Activated T-cell treated with anti-CD3 and anti-CD28 coated beads for 4 hours (primary cell): ENCODE measurements around the gene TPD52L1.
"Not testable (repeated sequence)": the region's sequence is repeated elsewhere in the genome, so short reads cannot be mapped to it uniquely, and the experiment has no call there.

Experiments
- DNase-seq: peaks from one replicate; pipeline ENCODE4 v3.0.0-alpha.2; 2020

Gene TPD52L1

DNA sequence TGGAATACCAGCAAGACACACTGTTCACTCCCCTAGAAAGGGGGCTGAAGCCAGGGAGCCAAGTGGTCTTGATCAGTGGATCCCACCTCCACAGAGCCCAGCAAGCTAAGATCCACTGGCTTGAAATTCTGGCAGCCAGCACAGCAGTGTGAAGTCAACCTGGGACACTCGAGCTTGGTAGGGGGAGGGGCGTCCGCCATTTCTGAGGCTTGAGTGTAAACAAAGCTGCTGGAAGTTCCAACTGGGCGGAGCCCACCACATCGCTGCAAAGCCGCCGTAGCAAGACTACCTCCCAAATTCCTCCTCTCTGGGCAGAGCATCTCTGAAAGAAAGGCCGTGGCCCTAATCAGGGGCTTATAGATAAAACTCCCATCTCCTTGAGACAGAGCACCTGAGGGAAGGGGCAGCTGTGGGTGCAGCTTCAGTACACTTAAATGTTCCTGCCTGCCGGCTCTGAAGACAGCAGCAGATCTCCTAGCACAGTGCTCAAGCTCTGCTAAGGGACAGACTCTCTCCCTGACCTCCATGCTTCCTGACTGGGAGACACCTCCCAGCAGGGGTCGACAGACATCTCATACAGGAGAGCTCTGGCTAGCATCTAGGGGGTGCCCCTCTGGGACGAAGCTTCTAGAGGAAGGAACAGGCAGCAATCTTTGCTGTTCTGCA lies 126.9 kb downstream of the TPD52L1 start:
- not testable (repeated sequence) for DNase-seq

GRCh38 chr6:125282470-125282869 lies 128.9 kb downstream of the TPD52L1 start:
- DNase-seq: not testable (repeated sequence)

GRCh38 chr6:125285353-125285752 lies 131.8 kb downstream of the TPD52L1 start:
- no peak for DNase-seq

GRCh38 chr6:125285936-125286335 lies 132.4 kb downstream of the TPD52L1 start:
- DNase-seq: no peak

- no peak for DNase-seq
Observed at GRCh38 chr6:125287718-125288117, 134.1 kb downstream of the TPD52L1 start.

DNA sequence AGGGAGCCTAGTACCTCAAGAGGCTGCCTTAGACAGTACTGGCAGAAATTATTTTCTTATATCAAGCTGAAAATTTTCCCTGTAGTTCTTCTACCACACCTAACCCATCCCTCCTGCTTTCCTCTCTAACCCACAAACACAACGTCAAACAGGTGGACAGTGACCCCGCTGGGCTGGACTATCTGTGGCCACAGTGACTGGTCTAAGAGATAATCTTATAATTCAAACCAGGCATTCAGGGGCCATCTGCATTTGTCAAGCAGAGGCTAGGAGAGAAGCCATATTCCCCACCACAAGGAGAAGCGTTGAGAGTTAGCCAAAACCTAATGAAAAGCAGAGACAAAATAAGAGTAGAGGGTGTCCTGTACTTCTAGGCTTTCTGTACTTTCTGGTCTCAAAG lies 140.0 kb downstream of the TPD52L1 start:
- no peak for DNase-seq

DNA sequence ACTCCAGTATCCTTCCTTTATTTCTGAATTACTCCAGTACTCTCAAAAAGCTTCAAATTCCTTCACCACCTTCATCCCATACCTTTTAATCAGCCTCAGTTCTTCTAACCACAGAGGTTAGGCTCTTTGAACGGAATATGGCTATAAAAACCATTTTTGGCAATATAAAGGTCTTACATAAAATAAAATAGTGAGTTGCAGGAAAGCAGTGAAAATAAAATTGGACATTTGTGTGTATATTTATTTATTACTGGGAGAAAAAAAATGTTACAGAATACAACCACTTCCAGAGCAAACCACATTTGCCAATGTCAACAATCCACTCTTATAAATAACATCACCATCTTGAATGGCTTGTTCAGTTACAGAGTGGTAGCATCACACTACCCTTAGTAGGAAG lies 140.5 kb downstream of the TPD52L1 start:
- no peak for DNase-seq

- no peak for DNase-seq
Observed at GRCh38 chr6:125294925-125295324, 141.4 kb downstream of the TPD52L1 start.

DNA sequence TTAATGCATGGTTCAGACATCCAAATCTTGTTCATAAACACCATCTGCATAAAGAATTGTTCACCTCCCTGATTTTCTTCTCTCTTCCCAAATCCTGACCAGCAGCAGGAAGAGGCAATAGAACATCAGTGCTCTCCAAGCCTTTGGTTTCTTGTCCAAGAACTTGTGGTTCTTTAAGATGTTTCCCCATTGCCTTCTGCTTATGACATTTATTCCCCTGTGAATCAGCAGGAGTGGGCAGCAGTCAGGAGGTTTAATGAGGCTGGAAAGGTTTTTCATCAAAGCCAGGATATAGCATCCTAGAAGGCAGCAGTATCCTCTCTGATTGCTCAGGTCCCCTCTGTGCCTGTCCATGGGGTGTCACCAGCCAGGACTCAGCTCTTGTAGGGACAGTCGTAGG lies 142.9 kb downstream of the TPD52L1 start:
- DNase-seq: no peak

- no peak for DNase-seq
Observed at GRCh38 chr6:125299257-125299656, 145.7 kb downstream of the TPD52L1 start.

- DNase-seq: no peak
Observed at GRCh38 chr6:125300992-125301434, 147.4 kb downstream of the TPD52L1 start.

GRCh38 chr6:125301435-125302391 lies 148.1 kb downstream of the TPD52L1 start, which contains the start of gene HDDC2:
TSS of gene HDDC2 (minus strand) at chr6:125301967. CDS start at chr6:125301932, 35 bp downstream.
- peak; percentile 38 for DNase-seq

GRCh38 chr6:125302840-125303511 lies 149.4 kb downstream of the TPD52L1 start:
- DNase-seq: no peak

DNA sequence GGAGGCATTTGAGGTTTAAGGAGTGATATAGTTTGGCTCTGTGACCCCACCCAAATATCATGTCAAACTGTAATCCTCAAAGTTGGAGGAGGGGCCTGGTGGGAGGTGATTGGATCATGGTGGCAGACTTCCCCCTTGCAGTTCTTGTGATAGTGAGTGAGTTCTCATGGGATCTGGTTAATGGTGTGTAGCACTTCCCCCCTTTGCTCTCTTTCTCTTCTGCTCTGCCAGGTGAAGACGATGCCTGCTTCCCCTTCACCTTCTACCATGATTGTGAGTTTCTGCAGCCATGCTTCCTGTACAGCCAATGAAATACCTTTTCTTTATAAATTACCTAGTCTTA lies 149.9 kb downstream of the TPD52L1 start:
- no peak for DNase-seq

GRCh38 chr6:125304970-125305660 lies 151.5 kb downstream of the TPD52L1 start:
- no peak for DNase-seq

GRCh38 chr6:125306756-125307149 lies 153.2 kb downstream of the TPD52L1 start:
- DNase-seq: no peak

- no peak for DNase-seq
Observed at GRCh38 chr6:125307150-125307838, 153.7 kb downstream of the TPD52L1 start.

- no peak for DNase-seq
Observed at GRCh38 chr6:125307964-125308615, 154.5 kb downstream of the TPD52L1 start.

DNA sequence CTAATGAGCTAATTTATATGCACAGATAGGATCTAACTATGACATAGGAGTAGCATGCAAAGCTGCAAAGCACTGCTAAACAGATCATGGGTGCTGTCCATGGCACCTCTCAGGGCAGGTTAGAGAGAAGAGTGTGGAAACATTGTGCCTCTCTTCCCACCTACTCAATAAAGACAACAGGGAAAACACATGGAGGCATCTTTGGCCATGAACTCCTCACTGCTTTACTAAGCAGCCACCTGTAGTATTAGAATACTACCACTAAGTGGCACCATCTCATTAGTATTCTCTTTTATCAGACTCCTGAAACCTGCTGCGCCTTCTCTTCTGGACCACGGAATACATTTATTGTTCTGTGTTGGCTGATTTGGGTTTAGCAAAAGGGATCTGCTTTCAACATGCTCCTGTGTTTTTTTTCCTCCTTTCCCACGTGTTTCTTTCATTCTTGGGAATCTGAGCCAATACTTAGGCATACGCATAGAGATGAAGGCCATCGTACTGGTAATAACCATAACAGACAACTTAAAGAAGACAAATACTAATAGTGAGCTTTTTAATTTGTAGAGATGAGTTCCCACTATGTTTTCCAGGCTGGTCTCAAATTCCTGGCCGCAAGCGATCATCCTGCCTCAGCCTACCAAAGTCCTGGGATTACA lies 157.5 kb downstream of the TPD52L1 start:
- DNase-seq: no peak

DNA sequence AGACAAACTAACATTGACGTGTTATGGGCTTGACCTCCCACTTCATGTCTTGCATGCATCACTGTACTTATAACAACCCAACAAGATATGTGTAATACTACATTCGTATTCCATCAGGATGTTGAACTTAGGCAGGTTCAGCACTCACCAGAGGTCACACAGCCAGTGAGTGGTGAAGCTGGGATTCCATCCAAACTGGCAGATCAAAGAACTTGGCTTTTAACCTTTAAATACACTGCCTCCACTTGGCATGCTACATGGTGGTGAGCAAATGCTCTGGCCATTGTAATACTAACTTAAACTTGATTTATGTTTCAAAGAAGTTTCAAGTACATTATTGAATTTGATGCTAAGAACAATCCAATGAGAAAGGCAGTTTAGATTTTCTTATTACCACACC lies 158.9 kb downstream of the TPD52L1 start:
- DNase-seq: no peak

- DNase-seq: no peak
Observed at GRCh38 chr6:125312950-125313349, 159.4 kb downstream of the TPD52L1 start.
